Glomerular visceral epithelial cell (primary cell): ENCODE data around the gene PDE7B.

Source experiments
- DNase-seq: peaks from one replicate; pipeline ENCODE4 v3.0.0-alpha.2; 2016; ENCODE audit errors: extremely low spot score

PDE7B gene

DNA sequence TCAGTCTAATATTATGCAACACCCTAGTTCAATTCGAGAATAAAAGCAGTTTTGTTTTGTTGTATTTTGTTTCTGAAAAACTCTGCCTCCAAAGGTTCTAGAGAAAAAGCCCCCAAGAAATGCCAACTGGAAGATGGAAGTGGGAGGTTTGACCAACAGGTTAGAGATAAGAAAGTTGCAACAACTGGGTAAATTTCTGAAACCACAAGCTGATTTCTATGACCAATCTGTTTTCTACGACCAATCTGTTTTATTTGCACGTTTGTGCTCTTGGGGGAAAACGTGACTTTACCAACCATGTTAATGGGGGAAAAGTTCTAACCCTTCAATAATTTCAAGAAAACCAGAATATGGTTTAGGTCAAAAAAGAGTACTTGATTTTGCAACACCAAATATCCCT lies 173.2 kb downstream of the PDE7B start:
- DNase-seq = no peak

DNA sequence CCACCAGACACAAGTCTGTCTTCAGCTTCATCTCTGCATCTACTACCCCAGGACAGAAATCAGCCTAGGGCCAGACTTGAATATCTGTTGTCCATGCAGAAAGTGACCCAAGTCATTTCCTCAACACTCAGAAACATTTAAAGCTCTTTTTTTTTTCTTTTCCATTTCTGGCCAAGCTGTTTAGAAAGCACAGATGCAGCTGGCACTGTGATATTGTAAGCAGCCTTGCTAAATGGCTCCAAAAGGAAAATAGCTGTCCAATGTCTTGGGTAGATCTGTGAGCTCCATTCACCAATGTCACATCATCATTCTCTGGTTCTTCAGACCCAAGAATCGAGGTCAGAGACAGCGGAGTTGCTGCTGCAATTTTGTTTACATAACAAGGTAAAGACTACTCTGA lies 174.2 kb downstream of the PDE7B start:
- DNase-seq = no peak

GRCh38 chr6:136030131-136030530 lies 178.6 kb downstream of the PDE7B start:
- no peak for DNase-seq

GRCh38 chr6:136031982-136032381 lies 180.5 kb downstream of the PDE7B start:
- DNase-seq = peak; percentile 32

- DNase-seq = no peak
Measured at GRCh38 chr6:136033416-136033815, 181.9 kb downstream of the PDE7B start.

DNA sequence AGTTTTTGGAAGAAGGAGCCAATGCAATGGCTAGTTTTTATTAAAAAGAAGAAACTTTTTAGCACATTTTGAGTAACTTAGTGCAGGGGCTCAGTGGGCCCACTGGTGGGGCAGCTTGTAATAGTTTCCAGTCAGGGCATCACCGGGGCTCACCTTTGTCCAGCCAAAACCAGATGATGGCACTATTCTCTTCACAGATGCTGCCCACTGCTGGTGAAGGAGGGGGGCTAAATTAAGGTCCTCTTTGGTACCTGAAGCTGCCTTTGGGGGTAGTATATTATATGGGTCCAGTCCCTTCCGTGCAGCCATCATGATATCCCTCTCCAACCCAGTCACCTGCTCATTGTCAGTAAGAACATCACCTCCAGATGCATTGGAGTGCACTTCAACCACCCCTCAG lies 182.9 kb downstream of the PDE7B start:
- DNase-seq = no peak

GRCh38 chr6:136035378-136036070 lies 184.0 kb downstream of the PDE7B start:
- no peak for DNase-seq

- no peak for DNase-seq
Measured at GRCh38 chr6:136036071-136036380, 184.5 kb downstream of the PDE7B start.

DNA sequence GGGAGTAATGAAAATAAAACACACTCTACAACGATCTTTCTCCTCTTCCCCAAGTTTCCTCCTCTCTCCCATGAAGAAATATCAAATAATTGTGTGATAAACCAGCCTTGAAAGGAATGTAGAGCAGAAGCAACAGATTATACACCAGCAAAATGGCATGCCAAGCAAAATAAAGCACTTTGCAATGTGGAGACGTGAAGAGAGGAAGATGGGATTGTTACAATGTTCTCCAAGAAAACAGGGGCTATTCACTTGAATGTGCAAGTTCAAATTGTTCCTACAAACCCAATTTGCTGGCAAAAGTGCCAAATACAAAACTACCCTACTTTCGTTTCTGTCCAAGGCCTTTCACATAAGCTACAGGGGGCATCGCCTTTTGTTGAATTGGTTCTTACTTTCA lies 185.1 kb downstream of the PDE7B start:
- no peak for DNase-seq

- DNase-seq = no peak
Measured at GRCh38 chr6:136037242-136037875, 185.9 kb downstream of the PDE7B start.

- no peak for DNase-seq
Measured at GRCh38 chr6:136037876-136038460, 186.5 kb downstream of the PDE7B start.

DNA sequence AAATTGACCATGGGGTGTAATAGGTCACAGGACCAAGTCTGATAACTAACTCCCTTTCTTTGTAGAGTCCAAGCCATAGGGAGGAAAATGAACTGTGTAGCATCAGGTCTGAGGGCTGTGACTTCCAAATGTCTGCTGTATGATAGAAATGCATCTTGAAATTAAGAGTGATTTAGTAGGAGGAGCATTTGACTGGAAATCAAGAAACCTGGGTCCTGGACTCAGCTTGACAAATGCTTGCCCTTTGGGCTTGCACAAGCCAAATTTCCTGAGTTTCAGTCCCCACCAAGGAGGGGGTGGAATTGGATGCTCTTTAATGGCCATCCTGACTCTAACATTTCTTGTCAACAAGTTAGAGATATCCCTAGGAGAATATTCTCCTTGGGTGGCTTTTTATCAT lies 187.0 kb downstream of the PDE7B start:
- DNase-seq = no peak

DNA sequence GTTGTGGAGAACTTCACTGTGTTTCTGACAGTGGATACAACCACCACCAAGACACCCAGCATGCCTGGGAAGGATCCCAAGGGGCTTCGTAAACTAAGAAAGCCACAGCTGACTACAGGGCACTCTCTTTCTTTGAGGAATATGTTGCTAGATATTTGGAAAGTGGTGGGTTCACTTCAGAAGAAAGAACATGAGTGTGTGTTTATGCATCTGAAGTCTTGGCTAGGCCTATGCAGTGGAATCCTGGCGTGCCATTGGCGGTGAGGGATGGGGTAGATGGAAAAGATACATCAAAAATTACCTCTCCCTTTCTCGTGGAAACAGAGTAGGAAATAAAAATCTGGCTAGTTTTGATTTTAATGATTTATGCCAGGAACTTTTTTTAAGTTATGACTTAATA lies 187.7 kb downstream of the PDE7B start:
- DNase-seq = no peak

DNA sequence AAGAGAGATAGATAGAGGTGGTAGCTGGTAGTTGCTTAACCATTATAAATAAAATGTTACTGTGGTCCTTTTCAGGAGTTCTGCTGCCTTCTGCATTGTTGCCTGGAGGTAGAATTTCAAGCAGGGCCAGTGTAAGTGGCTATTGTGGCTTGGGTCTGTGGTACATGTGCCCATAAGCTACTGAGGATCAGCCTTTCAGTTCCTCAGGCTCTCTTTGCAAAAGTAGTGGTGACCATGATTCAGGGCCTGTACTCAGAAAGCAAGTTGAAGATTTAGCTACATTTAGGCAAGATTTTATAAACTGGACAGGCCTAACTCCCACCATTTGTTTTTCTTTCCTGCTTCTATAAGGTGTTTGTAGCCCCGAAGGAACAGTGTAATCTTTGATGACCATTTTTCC lies 199.0 kb downstream of the PDE7B start:
- DNase-seq = no peak

DNA sequence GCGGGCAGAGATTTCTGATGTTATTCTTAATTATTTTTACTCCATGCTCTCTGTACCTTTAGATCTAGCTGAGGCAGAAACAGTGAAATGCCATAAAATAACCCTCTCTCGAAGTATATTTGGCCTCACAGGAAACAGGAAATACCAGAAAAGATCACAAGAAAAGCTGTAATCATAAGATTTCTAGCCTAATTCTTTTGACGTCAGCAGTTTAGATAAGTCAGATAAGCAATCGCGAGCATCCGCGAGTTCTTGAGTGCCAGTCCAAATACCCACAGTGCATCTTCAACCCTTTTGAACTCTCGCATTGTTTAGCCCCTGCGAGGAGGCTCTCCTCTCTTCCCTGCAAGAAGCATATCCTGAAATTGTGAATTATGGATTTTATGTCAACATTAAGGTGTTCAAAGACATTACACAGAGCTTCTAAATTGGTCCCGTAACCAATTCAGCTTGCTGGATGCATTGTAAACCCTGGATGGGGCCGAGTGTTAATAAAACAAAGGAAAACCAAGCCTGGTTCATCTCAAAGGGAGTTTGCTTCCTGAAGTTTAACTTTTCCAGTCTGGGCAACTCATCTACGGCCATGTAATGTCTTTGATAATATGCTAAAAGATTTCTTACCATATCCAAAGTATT lies 199.8 kb downstream of the PDE7B start:
- no peak for DNase-seq

DNA sequence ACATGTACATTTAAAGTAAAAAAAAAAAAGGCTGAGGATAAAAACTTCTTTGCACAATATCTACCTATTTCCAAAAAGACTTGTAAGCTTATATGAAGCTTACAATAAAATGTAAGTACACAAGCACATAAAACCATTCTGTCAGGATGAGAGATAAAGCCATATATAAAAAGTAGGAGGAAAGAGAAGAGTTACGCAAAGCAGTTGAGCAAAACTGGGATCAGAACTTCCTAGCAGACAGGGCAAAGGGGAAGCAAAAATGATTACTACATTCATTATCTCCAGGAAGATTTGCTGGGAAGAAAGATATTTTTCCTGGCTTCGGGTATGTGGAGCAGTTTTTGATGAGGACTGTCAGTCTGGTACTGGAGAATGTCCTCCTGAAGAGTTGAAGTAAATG lies 200.5 kb downstream of the PDE7B start:
- no peak for DNase-seq

- DNase-seq = no peak
Measured at GRCh38 chr6:136058852-136059251, 207.4 kb downstream of the PDE7B start.

DNA sequence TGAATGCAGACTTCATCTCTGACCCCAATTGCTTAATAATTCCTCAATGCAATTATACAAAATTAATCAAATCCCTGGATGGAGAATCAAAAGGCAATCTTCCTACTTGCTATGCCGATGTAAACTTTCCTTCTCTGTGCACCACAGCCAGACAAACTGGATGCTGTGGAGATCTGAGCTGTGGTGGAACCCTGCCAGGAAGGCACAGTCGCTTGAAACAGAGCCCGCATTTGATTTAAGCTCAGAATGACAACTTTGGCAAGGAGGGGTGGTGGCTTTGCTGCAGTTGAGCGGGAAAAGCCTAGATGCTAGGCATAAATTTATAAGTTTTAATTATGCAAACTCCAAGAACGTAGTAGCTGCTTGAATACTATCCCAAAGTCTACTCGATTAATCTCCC lies 207.8 kb downstream of the PDE7B start:
- DNase-seq = no peak

- DNase-seq = no peak
Measured at GRCh38 chr6:136060052-136060451, 208.6 kb downstream of the PDE7B start.

GRCh38 chr6:136060759-136061158 lies 209.3 kb downstream of the PDE7B start:
- DNase-seq = no peak

GRCh38 chr6:136061701-136062100 lies 210.2 kb downstream of the PDE7B start:
- no peak for DNase-seq

- DNase-seq = peak; percentile 72
Measured at GRCh38 chr6:136063096-136063495, 211.6 kb downstream of the PDE7B start.

GRCh38 chr6:136066005-136066404 lies 214.5 kb downstream of the PDE7B start:
- DNase-seq = peak; percentile 69
